ENCODE results near the gene SPATA18.
A peak's percentile ranks its signal among the peaks of the same experiment; 100 is the strongest.
"Not testable (repeated sequence)": the region's sequence is repeated elsewhere in the genome, so short reads cannot be mapped to it uniquely, and the experiment has no call there.

SPATA18 gene

GRCh38 chr4:52051615-52052474 is 741 bp downstream of the SPATA18 start:
- peak in 7 of 14 donors; percentile 7 to 49 (median 18) for DNase-seq

- DNase-seq: no peak
These were observed 1.3 kb downstream of the SPATA18 start for GRCh38 chr4:52052475-52052780.

GRCh38 chr4:52054254-52054653 is 3.1 kb downstream of the SPATA18 start:
- no peak for DNase-seq

- no peak for DNase-seq
These were observed 6.1 kb downstream of the SPATA18 start for GRCh38 chr4:52057196-52057595.

GRCh38 chr4:52058275-52058674 is 7.2 kb downstream of the SPATA18 start:
- no peak for DNase-seq

- peak in 1 of 14 donors; percentile 5 for DNase-seq
These were observed 8.3 kb downstream of the SPATA18 start for GRCh38 chr4:52059372-52059771.

GRCh38 chr4:52069571-52069970 is 18.5 kb downstream of the SPATA18 start:
- DNase-seq: no peak

- DNase-seq: no peak
These were observed 20.9 kb downstream of the SPATA18 start for GRCh38 chr4:52071791-52072546.

GRCh38 chr4:52076731-52077130 is 25.6 kb downstream of the SPATA18 start:
- no peak for DNase-seq

- no peak for DNase-seq
These were observed 28.6 kb downstream of the SPATA18 start for GRCh38 chr4:52079659-52080058.

GRCh38 chr4:52081216-52081615 is 30.1 kb downstream of the SPATA18 start:
- no peak for DNase-seq

GRCh38 chr4:52086425-52086824 is 35.3 kb downstream of the SPATA18 start:
- DNase-seq: not testable (repeated sequence)

GRCh38 chr4:52091801-52092200 is 40.7 kb downstream of the SPATA18 start:
- DNase-seq: no peak

- no peak for DNase-seq
These were observed 42.4 kb downstream of the SPATA18 start for GRCh38 chr4:52093466-52093865.

- no peak for DNase-seq
These were observed 43.5 kb downstream of the SPATA18 start for GRCh38 chr4:52094376-52095145.

GRCh38 chr4:52095374-52095773 is 44.3 kb downstream of the SPATA18 start:
- no peak for DNase-seq

- no peak for DNase-seq
These were observed 44.9 kb downstream of the SPATA18 start for GRCh38 chr4:52096048-52096447.

- no peak for DNase-seq
These were observed 47.5 kb downstream of the SPATA18 start for GRCh38 chr4:52098618-52099017.

- no peak for DNase-seq
These were observed 48.9 kb downstream of the SPATA18 start for GRCh38 chr4:52099860-52100461.

- DNase-seq: no peak
These were observed 51.5 kb downstream of the SPATA18 start for GRCh38 chr4:52102587-52102986.

GRCh38 chr4:52103319-52103718 is 52.2 kb downstream of the SPATA18 start:
- DNase-seq: no peak

GRCh38 chr4:52105276-52105675 is 54.2 kb downstream of the SPATA18 start:
- DNase-seq: no peak

GRCh38 chr4:52106191-52106590 is 55.1 kb downstream of the SPATA18 start:
- DNase-seq: no peak

Data from C1 segment of cervical spinal cord (tissue), 14 donors.